ENCODE results near the gene SSBP3.
"Not testable (repeated sequence)": the region's sequence is repeated elsewhere in the genome, so short reads cannot be mapped to it uniquely, and the experiment has no call there.

Gene SSBP3

GRCh38 chr1:54215523-54215922 lies 190.7 kb downstream of the SSBP3 start:
- no peak for DNase-seq

- DNase-seq = no peak
These were observed 193.3 kb downstream of the SSBP3 start for GRCh38 chr1:54212872-54213271.

GRCh38 chr1:54207896-54208295 lies 198.3 kb downstream of the SSBP3 start:
- DNase-seq = not testable (repeated sequence)

- DNase-seq = no peak
These were observed 198.9 kb downstream of the SSBP3 start for GRCh38 chr1:54207287-54207686.

- no peak for DNase-seq
These were observed 202.0 kb downstream of the SSBP3 start for GRCh38 chr1:54204199-54204598.

- DNase-seq = no peak
These were observed 205.6 kb downstream of the SSBP3 start for GRCh38 chr1:54200519-54200997.

GRCh38 chr1:54199765-54200518 lies 206.3 kb downstream of the SSBP3 start, which contains the start of the genes CYB5RL and MRPL37:
CYB5RL (minus strand) TSS chr1:54200030; CDS start chr1:54195616, 4,414 bp downstream.
MRPL37 (plus strand) TSS chr1:54200167; CDS start chr1:54200244, 77 bp downstream.
- DNase-seq = peak; percentile 65

GRCh38 chr1:54199151-54199764 lies 206.9 kb downstream of the SSBP3 start:
- no peak for DNase-seq

- DNase-seq = no peak
These were observed 212.7 kb downstream of the SSBP3 start for GRCh38 chr1:54193453-54193852.

GRCh38 chr1:54191525-54191924 lies 214.7 kb downstream of the SSBP3 start:
- no peak for DNase-seq

GRCh38 chr1:54190526-54190925 lies 215.7 kb downstream of the SSBP3 start:
- no peak for DNase-seq

GRCh38 chr1:54188291-54188690 lies 217.9 kb downstream of the SSBP3 start:
- DNase-seq = no peak

- no peak for DNase-seq
These were observed 220.1 kb downstream of the SSBP3 start for GRCh38 chr1:54186056-54186455.

- no peak for DNase-seq
These were observed 225.4 kb downstream of the SSBP3 start for GRCh38 chr1:54180701-54181360.

- no peak for DNase-seq
These were observed 227.7 kb downstream of the SSBP3 start for GRCh38 chr1:54178296-54179070.

GRCh38 chr1:54177726-54178125 lies 228.5 kb downstream of the SSBP3 start:
- DNase-seq = no peak

- DNase-seq = no peak
These were observed 229.4 kb downstream of the SSBP3 start for GRCh38 chr1:54176621-54177327.

Data from GOT3 (cell line).